HG03280 (cell line): ENCODE data around the gene ADAM22.
A peak's percentile ranks its signal among the peaks of the same experiment; 100 is the strongest.
"Not testable (repeated sequence)": the region's sequence is repeated elsewhere in the genome, so short reads cannot be mapped to it uniquely, and the experiment has no call there.

ENCODE experiments used
- ATAC-seq: cut with Tn5 transposase; IDR thresholded peaks from one replicate; pipeline ENCODE4 v1.9.1; 2021; ENCODE audit warnings: mild to moderate bottlenecking, moderate library complexity; ENCODE audit not compliant: unreplicated experiment

Gene ADAM22

DNA sequence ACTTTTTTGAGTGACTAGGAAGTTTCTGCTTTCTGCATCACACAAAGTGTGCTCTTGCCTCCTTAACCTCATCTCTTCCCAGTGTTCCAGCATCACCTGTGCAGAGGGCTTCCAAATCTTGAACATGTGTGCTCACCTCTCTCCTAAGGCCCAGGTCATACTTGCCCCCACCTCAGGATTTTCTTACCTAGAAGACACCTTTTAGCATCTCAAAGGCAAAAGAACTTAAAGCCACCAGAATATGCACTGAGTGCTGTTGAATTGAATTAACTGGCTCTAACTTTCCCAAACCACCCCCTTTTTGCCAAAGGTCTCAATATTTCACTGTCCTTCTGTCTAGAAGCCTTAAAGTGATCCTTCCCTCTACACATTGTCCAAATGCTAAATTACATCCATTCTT, 219.3 kb downstream of the ADAM22 start:
- no peak for ATAC-seq

DNA sequence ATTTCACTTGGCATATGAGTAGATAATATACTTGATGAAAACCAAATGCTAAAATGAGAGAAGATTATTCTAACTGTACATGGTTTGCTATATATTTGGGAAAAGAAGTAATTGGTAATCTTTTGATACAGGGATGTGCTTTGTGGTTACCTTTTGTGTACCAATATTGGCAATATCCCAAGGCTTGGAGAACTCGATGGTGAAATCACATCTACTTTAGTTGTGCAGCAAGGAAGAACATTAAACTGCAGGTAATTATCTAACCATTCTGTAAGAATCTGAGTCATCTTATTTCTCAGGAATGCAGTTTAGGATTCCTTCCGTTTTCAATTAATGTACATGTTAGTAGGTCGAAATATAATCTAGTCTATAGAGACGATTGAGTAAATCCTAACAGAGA, 221.7 kb downstream of the ADAM22 start:
- ATAC-seq, result no peak

DNA sequence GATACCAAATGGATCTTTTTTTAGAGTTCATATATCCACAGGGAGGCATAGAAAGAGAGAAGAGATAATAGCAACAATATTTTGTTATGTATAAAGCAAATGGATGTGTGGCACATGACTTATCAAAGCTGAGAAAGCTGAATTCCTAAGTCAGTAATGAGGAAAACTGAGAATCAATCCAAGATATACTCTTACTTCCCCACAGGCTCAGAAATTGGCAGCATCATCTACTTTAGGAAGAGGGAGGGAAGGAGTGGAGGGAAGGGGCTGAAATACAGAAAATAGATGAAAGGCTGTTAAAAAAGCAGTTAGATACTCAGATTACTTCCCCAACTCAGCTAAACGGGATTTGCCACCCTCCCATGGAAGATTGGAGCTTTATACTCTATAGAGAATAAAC, 222.3 kb downstream of the ADAM22 start:
- no peak for ATAC-seq

DNA sequence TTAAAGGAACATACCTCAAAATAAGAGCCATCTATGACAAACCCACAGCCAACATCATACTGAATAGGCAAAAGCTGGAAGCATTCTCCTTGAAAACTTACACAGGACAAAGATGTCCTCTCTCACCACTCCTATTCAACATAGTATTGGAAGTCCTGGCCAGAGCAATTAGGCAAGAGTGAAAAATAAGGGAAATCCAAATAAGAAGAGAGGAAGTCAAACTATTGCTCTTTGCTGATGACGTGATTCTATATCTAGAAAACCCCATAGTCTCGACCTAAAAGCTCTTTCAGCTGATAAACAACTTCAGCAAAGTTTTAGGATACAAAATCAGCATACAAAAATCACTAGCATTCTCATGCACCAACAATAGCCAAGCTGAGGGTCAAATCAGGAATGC, 225.7 kb downstream of the ADAM22 start:
- not testable (repeated sequence) for ATAC-seq

DNA sequence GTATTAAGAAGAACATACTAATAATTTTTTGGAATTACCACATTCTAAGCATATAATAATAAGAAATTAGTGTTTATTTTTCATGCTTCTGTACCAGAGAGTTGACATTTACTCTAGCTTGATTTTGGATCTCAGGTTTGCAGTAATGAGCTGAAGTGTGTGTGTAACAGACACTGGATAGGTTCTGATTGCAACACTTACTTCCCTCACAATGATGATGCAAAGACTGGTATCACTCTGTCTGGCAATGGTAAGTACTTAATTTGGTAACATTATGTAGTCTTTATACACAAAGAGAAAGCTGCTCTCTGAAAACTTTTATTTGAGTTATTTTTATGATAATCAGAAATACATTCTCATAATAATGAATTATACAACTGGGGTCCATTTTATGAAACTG, 231.6 kb downstream of the ADAM22 start:
- no peak for ATAC-seq

DNA sequence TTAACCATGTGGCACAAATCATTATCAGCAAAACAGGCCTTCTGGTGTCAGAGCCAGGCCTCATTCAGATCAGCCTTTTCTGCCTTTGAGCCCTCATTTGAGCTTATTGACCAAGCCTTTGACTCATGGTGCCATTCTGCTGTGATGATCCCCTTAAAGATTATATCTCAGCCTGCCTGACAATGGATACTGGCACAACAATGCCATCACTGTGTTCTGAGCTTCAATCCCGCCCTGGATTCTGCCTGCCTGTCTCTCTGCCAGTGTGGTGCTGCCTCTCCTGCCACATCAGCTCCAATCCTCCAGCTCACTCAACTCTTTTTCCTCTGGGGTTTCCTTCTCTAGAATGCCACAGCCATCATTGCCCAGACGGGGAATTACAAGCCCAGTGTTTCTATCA, 233.2 kb downstream of the ADAM22 start:
- no peak for ATAC-seq

DNA sequence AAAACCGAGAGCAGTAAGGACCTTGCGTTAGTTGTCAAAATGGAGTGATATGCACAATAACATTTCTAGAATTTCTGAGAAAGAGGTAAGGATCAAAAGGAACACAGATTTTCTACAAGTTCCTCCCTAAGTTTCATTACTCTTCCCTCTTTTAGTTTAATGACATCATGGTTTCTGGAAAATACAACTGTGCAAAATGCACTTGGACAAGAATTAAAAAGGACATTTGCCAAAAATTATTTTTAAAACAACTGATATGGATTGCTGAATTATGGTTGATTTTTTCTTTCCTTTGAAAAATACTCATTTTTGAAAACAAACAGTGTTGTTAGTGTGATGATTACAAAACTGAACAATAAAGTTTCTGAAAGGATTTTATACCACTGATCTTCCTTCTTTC, 233.7 kb downstream of the ADAM22 start:
- no peak for ATAC-seq

DNA sequence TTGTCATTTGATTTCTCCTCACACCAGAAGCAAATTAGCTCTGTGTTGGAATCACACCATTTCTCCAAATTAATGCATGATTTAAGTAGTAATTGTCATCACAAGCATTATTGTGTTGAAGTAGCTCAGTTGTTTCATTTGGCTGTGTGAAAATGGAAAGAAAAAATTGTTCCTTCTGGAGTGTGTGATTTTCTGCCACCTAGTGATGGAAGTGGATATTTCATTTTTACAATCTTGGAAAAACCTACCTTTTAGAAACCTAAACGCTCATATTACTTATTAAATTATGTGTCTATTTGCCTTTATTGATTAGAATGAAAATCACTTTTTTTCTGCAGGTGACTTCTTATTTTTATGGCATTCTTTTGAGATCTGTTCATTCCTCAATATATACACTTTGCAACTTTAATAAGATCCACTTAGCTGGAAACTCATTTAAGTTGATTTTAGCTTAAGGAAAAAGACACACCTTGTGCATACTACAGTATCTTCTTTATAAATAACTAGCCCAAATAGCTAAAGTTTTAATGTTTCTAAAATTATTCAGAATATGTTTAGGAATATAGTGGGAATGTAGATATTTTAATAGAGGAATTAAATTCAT, 235.8 kb downstream of the ADAM22 start:
- ATAC-seq, result no peak

DNA sequence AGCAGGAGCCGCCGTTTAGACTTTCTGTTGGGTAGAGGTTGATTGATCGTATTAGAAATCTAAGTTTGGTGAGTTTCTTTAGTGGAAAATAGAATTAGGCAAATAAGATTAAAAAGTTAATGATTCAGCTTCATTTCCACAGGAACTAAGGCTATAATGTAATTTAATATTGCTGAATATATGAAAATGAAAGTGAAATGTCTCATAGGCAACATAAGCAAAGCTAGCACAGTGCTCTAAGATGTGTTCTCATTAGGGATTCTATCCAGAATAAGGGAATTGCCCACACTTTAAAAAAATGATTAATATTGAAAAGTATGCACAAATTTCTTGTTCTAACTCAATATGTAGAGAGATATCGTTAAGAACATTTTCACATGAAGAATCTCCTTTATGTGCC, 238.8 kb downstream of the ADAM22 start:
- no peak for ATAC-seq

DNA sequence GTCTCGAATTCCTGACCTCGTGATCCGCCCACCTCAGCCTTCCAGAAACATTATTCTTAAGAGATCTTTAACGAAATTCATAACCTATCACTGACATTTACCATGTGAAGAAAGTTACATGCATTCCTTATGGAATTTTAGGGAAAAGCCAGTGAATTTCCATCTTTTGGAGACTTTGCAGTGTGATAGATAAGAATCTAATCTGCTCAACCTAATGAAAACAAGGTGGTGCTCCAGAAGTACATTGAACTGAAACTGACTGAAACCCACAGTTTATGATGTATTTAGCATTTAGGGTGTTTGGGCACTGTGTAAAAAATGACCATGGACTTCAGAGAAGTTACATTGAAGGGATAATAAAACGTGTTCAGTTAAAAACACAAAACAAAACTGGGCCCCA, 242.1 kb downstream of the ADAM22 start:
- ATAC-seq, result no peak

DNA sequence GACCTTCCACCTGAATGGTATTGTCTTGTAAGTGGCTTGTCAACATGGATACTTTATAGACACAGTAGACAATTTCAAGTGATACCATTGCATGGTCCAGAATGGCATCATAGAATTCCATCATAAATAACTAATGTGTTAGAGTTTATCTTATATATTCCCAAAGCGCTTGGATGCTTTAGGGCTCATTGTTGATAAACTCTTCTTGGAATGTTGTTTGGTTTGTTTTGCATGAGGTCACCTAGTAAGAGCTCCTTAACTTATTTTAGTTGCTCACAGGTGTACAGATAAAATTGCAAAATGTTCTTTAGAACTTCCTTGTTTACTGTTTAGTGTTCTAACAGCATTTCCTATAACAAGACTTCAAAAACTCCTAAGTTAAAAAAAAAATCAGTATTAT, 249.0 kb downstream of the ADAM22 start:
- no peak for ATAC-seq

DNA sequence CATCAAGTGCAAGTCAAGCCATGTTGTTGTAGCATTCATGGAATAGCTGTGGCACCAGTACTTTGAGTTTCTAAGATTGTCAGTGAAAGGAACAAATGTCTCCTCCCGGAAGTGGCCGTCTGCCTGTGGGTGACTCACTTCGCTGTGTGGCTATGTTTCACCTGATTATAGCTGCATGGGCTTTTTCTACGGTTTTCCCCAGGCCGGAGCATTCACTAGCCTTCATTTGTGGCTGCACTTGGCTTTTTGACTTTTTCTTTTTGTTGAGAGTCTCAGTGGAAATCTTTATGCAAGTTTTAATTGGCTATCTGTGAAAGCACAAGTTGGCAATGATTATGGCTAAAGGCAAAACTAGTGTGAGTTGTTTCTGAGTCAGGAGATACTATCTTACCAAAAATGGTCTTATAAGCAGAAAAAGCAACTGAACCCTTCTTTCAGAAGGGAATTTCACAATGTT, 250.8 kb downstream of the ADAM22 start:
- ATAC-seq, result peak; percentile 86

DNA sequence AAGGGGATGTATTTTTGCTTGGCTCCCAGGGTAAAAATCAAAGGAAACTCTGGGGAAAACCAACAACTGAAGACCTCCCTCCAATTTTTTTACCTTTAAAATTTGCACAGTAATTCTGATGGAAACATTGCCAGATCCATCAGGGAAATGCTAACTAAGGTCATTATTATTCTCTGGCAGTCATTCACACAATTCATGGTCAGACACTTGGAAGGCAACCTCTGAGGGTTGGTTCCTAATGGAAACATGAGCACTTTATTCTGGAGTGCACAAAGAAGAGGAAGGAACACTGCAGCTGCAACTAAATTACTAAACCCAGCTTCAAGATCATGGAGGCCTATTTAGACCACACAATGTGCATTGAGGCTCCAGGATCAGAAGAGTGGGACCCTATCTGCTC, 251.6 kb downstream of the ADAM22 start:
- no peak for ATAC-seq

DNA sequence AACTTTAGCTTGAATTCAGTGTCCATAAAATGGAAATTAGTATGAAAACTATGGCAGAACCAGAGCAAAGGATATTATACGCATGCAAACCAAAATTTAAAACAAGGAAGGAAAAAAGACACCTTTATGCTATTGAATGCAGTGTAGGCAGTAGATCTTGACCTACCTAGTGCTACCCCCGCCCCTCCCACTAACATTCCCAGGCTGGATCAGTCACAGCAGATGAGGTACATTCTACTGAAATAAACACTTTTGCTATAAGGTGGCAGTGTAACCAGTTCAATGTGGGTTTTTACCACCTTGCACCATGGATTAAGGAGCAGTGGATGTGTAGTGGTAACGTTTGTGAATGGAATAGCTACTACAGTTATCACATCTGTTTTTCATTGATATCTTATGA, 257.9 kb downstream of the ADAM22 start:
- ATAC-seq, result no peak

DNA sequence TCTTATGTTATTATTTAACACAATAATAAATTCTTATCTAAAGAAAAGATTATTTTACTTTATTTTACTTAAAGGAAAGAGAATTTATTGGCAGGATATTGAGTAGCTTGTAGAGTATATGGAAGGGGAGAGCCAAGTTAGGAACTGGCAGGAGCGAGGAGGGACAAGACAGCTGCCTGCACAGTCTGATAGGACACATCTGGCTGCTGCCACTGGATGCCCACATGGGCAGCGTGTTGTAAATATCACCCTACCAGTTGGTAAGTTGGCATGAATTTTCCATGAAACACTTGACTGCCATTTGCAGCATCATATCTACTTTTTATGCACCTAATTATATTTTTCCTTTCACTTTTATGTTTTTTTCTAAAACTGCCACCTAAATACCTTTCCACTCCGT, 266.2 kb downstream of the ADAM22 start:
- no peak for ATAC-seq

DNA sequence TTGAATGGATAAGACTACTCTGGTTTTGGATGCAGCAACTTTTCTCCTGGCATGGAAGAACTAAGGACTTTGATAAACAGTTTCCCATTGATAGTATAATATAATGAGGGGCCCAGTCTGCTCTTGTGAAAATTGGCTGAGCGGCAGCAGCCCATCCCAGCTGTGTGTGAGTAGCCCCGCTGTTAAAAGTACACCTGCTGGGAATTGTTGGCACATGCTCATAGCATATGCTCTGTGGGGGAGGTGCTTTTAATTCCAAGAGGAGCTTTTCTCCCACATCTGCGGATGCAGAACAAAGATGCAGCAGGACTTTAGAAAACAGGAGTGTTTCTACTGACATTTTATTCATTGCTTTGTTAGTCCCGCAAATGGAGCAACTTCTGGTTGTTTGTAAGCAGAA, 266.7 kb downstream of the ADAM22 start:
- no peak for ATAC-seq

DNA sequence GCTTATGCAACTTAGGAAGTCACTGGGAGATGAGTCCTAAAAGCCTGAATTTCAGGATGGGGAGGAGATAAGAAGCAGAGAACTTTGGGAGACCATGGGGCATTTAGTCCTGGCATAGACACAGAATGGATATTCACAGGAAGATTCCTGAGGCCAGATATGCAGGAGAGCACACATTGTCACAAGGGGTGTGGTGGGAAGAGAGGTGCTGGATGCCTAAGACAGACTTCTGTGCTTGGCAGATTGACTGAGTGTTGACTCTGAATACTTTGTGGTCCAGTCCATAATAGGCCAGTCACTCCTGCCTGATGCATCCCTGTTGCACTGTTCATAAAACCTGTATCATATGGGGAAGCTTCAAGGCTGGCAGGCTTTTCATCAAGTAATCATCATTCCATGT, 267.3 kb downstream of the ADAM22 start:
- ATAC-seq, result no peak

DNA sequence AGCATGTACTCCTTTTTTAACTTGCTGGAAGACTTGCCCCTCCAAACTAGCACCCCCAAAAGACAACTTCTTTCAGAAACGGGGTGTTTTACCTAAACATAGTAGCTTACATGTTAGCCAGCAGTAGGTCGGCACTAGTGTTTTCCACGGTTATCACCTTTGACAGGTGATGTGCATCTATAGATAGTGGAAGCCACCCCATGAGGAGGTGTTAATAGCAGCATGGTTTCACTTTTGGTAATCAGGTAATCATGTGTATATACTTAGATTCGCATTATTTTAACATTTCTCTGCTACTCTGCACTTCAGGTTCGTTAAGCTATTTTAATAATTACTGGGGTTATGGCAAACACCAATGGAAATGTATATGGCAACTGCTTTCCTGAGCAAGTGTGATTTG, 268.2 kb downstream of the ADAM22 start:
- ATAC-seq, result no peak

DNA sequence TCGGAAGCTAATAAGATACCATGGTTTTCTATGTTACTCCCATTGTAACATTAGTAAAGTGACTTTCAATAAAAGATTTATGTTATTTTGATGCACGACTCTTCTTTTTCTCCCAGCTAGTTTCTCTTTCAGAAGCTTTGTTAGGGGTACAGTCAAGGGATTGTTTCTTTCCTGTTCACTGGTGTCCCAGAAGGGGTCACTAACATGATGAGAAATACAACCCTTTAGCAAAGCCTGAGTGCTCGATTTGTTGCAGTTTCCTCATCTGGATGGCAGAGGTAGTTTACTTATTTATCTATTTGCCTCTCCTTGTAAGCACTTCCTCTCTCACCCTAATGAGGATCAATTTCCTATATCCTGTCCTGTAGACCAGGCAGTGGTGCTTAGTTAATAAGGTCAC, 268.7 kb downstream of the ADAM22 start:
- ATAC-seq, result no peak

DNA sequence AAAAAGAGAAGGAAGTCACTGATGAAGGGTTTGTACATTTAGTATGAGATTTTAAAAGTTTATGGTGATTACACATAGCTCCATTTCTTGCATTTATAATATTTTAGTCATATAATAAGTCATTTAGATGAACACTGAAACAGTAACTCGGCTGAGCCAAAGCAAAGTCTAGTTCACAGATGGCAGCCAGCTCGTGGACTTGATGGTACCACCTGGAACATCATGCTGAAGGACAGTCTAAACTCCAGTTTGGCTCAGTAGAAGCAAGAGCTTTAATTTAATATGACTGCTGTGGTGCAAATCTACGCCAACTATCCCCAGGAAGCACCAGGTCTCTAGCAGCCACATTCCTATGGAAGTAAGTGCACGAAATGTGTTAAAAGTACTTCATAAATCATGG, 269.4 kb downstream of the ADAM22 start:
- ATAC-seq, result no peak

DNA sequence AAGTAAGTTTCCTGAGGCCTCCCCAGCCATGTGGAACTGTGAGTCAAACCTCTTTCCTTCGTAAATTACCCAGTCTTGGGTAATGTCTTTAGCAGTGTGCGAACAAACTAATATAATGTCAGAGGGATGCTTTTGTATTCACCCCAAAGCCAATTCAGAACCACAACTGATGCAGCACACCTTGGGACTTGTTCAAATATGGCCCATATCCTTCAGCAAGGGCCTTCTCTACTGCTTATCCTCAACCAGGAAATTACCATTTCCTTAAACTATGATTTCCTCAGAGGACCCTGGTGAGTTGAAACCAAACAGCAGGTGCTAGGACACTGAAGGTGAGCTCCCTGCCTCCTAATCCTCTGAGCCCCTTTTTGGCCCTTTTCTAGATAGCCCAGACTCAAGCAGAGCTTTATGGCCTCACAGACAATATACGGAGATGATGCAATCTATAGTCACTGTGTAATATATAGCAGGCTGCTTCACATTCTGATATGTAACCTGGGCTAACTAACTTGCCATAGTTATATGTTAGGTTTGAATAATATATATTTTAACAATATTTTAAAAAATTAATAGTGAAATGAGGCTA, 270.6 kb downstream of the ADAM22 start:
- no peak for ATAC-seq

DNA sequence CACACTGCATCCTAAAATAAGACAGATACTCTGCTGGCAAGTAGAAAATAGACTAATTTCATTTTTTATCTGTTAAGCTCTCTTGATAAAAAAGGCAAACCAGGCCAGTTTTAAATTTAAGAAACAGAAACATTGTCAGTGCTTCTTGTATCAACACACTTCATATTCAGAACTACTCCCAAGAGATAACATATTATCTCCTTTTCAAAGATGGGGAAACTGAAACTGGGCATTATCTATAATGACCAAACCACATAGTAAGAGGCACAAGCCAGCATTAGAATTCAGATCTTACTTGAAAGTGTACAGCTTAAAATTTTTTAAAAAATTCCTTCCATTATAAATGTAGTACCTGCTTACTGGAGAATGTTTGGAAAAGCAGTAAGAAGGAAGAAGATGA, 271.1 kb downstream of the ADAM22 start:
- ATAC-seq, result no peak

DNA sequence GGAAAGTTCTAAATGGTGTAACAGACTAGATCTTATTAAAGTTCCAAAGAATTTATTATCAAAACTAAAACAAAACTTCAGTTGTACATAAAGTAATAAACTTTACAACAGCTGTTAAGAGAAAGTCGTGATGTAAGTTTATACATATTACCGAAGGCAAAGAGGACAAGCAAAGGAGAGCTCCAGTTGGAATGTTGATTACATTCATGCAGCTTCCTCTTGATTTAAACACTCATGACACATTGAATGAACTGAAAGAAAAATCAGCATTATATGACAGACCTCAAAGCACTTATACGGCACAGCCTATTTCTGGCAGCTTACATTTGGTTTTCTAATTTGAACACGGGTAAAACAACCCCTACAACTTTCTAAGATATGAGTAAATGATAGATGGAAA, 272.2 kb downstream of the ADAM22 start:
- no peak for ATAC-seq
